HL-60 (cell line): Measurements from ENCODE around the gene TMC1.
"Not testable (repeated sequence)": the region's sequence is repeated elsewhere in the genome, so short reads cannot be mapped to it uniquely, and the experiment has no call there.

Experiments
- POLR2AphosphoS5 ChIP-seq: IDR thresholded peaks from 2 replicates; pipeline ENCODE4 v1.6.1; 2012; ENCODE audit warnings: low read depth
- TF ChIP-seq, protein P1 (sequence below): IDR thresholded peaks from one replicate; pipeline ENCODE4 v1.5.1; 2011; ENCODE audit warnings: low read length, control low read depth, inconsistent platforms; ENCODE audit not compliant: insufficient read depth
- TF ChIP-seq, protein P2 (sequence below): IDR thresholded peaks from 2 replicates; pipeline ENCODE4 v1.6.1; 2012; ENCODE audit warnings: low read depth; ENCODE audit not compliant: insufficient replicate concordance

DNA sequence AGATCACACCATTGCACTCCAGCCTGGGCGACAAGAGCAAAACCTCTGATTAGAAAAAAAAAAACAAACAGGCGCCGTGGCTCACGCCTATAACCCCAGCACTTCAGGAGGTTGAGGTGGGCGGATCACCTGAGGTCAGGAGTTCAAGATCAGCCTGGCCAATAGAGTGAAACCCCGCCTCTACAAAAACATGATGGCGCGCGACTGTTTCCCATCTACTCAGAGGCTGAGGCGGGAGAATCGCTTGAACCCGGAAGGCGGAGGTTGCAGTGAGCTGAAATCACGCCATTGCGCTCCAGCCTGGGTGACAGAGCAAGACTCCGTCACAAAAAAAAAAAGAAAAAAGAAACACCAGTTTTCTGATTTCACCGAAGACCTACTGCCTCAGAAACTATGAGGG is at the start of gene TMC1:
- TF ChIP-seq, protein P1, sequence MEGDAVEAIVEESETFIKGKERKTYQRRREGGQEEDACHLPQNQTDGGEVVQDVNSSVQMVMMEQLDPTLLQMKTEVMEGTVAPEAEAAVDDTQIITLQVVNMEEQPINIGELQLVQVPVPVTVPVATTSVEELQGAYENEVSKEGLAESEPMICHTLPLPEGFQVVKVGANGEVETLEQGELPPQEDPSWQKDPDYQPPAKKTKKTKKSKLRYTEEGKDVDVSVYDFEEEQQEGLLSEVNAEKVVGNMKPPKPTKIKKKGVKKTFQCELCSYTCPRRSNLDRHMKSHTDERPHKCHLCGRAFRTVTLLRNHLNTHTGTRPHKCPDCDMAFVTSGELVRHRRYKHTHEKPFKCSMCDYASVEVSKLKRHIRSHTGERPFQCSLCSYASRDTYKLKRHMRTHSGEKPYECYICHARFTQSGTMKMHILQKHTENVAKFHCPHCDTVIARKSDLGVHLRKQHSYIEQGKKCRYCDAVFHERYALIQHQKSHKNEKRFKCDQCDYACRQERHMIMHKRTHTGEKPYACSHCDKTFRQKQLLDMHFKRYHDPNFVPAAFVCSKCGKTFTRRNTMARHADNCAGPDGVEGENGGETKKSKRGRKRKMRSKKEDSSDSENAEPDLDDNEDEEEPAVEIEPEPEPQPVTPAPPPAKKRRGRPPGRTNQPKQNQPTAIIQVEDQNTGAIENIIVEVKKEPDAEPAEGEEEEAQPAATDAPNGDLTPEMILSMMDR = not testable (repeated sequence)
- TF ChIP-seq, protein P2, sequence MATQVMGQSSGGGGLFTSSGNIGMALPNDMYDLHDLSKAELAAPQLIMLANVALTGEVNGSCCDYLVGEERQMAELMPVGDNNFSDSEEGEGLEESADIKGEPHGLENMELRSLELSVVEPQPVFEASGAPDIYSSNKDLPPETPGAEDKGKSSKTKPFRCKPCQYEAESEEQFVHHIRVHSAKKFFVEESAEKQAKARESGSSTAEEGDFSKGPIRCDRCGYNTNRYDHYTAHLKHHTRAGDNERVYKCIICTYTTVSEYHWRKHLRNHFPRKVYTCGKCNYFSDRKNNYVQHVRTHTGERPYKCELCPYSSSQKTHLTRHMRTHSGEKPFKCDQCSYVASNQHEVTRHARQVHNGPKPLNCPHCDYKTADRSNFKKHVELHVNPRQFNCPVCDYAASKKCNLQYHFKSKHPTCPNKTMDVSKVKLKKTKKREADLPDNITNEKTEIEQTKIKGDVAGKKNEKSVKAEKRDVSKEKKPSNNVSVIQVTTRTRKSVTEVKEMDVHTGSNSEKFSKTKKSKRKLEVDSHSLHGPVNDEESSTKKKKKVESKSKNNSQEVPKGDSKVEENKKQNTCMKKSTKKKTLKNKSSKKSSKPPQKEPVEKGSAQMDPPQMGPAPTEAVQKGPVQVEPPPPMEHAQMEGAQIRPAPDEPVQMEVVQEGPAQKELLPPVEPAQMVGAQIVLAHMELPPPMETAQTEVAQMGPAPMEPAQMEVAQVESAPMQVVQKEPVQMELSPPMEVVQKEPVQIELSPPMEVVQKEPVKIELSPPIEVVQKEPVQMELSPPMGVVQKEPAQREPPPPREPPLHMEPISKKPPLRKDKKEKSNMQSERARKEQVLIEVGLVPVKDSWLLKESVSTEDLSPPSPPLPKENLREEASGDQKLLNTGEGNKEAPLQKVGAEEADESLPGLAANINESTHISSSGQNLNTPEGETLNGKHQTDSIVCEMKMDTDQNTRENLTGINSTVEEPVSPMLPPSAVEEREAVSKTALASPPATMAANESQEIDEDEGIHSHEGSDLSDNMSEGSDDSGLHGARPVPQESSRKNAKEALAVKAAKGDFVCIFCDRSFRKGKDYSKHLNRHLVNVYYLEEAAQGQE = not testable (repeated sequence)
- TF ChIP-seq POLR2AphosphoS5 = not testable (repeated sequence)
